IMR-90 (cell line): ENCODE measurements around the gene ERBB4. TPM values are rescaled to one million over a fixed set of nuclear protein-coding genes. Genes with fewer than 3 reads are reported as not detected.

Experiments used
- ATAC-seq: fragments of 200-7000 bp; cut with Tn5 transposase; 2 replicates; pipeline ENCODE4 v1.9.1; 2020; ENCODE audit warnings: low read depth, mild to moderate bottlenecking, moderate library complexity
- BruUV-seq: library from RNA; stranded (reverse); fragments of 400-500 nt; replicated peaks from 2 replicates; lab custom pipeline; 2021; lab: Mats Ljungman, UMichigan
- CTCF ChIA-PET: fragments of 300-600 bp; formaldehyde crosslinking; extraction: SDS; loops from one replicate; lab custom pipeline; 2021; ENCODE audit warnings: antibody characterized with exemption; lab: Yijun Ruan, JAX
- POLR2A ChIA-PET: fragments of 300-600 bp; sonication (Branson Sonifier 250); formaldehyde crosslinking; loops from one replicate; lab custom pipeline; 2022; ENCODE audit warnings: antibody characterized with exemption; ENCODE audit not compliant: unreplicated experiment; lab: Charles Lee
- DNase-seq: peaks from one replicate; pipeline ENCODE4 v3.0.0; 2013
- H2AFZ ChIP-seq: replicated peaks from 2 replicates; pipeline ENCODE3; 2013; ENCODE audit warnings: low read length, mild to moderate bottlenecking; ENCODE audit not compliant: poor library complexity
- H2AK5ac ChIP-seq: 2 replicates; pipeline ENCODE4 v1.6.1; 2013; ENCODE audit warnings: low read depth, low read length, inconsistent platforms
- H2AK9ac ChIP-seq: replicated peaks from 2 replicates; pipeline ENCODE3; 2013; ENCODE audit warnings: mild to moderate bottlenecking, low read depth, low read length, moderate library complexity; ENCODE audit not compliant: poor library complexity
- H2BK120ac ChIP-seq: 2 replicates; pipeline ENCODE4 v1.6.1; 2013; ENCODE audit warnings: low read depth, low read length, inconsistent platforms
- H2BK15ac ChIP-seq: 3 replicates; pipeline ENCODE4 v1.6.1; 2013; ENCODE audit warnings: low read depth, low read length, inconsistent platforms
- H2BK20ac ChIP-seq: 2 replicates; pipeline ENCODE4 v1.6.1; 2013; ENCODE audit warnings: low read depth, mild to moderate bottlenecking, inconsistent platforms, low read length, moderate library complexity
- H2BK5ac ChIP-seq: 2 replicates; pipeline ENCODE4 v1.6.1; 2013; ENCODE audit warnings: mild to moderate bottlenecking, low read depth, low read length, inconsistent platforms; ENCODE audit not compliant: poor library complexity, severe bottlenecking
- H3K14ac ChIP-seq: replicated peaks from 2 replicates; pipeline ENCODE4 v1.6.1; 2013; ENCODE audit warnings: low read depth, low read length, inconsistent platforms
- H3K18ac ChIP-seq: 2 replicates; pipeline ENCODE4 v1.6.1; 2013; ENCODE audit warnings: low read depth, low read length, control low read depth
- H3K23ac ChIP-seq: 2 replicates; pipeline ENCODE4 v1.6.1; 2013; ENCODE audit warnings: low read depth, low read length, inconsistent platforms
- H3K27ac ChIP-seq: 2 replicates; pipeline ENCODE4 v1.5.1; 2013; ENCODE audit warnings: mild to moderate bottlenecking, control low read depth, low read length; ENCODE audit not compliant: insufficient read depth
- H3K27me3 ChIP-seq: 2 replicates; pipeline ENCODE4 v1.6.1; 2013; ENCODE audit warnings: low read length; ENCODE audit not compliant: control insufficient read depth, insufficient read depth
- H3K36me3 ChIP-seq: 2 replicates; pipeline ENCODE4 v1.6.1; 2013; ENCODE audit warnings: low read length, mixed read lengths; ENCODE audit not compliant: control insufficient read depth, insufficient read depth
- H3K4ac ChIP-seq: 2 replicates; pipeline ENCODE4 v1.6.1; 2013; ENCODE audit warnings: low read depth, low read length, inconsistent platforms
- H3K4me1 ChIP-seq: 2 replicates; pipeline ENCODE4 v1.6.1; 2013; ENCODE audit warnings: low read length, mixed read lengths; ENCODE audit not compliant: control insufficient read depth, insufficient read depth
- H3K4me2 ChIP-seq: 2 replicates; pipeline ENCODE4 v1.6.1; 2013; ENCODE audit warnings: low read depth, mild to moderate bottlenecking, control low read depth, low read length, moderate library complexity
- H3K4me3 ChIP-seq: 2 replicates; pipeline ENCODE4 v1.5.1; 2013; ENCODE audit warnings: low read depth, mild to moderate bottlenecking, control low read depth, low read length, moderate library complexity; ENCODE audit not compliant: insufficient read depth
- H3K56ac ChIP-seq: 2 replicates; pipeline ENCODE4 v1.6.1; 2013; ENCODE audit warnings: low read length, inconsistent platforms; ENCODE audit not compliant: insufficient read depth; ENCODE audit errors: extremely low read depth
- H3K79me1 ChIP-seq, 2 experiments: 2 replicates each; pipeline ENCODE4 v1.6.1; 2013; ENCODE audit warnings: low read length in 2 of 2, inconsistent platforms in 1 of 2, low read depth in 1 of 2
- H3K9ac ChIP-seq: 2 replicates; pipeline ENCODE4 v1.6.1; 2013; ENCODE audit warnings: low read depth, low read length, control low read depth
- H3K9me1 ChIP-seq: 2 replicates; pipeline ENCODE4 v1.6.1; 2013; ENCODE audit warnings: low read length, inconsistent platforms; ENCODE audit not compliant: insufficient read depth
- H3K9me3 ChIP-seq: 2 replicates; pipeline ENCODE4 v1.6.1; 2013; ENCODE audit warnings: low read length; ENCODE audit not compliant: control insufficient read depth, insufficient read depth
- H4K20me1 ChIP-seq: 2 replicates; pipeline ENCODE4 v1.6.1; 2013; ENCODE audit warnings: low read length, inconsistent platforms; ENCODE audit not compliant: insufficient read depth
- H4K5ac ChIP-seq: 2 replicates; pipeline ENCODE4 v1.6.1; 2013; ENCODE audit warnings: mild to moderate bottlenecking, low read depth, low read length, control low read depth
- H4K8ac ChIP-seq, 2 experiments: 2 replicates each; pipeline ENCODE4 v1.6.1; 2013; ENCODE audit warnings: low read depth in 2 of 2, low read length in 2 of 2, control low read depth in 1 of 2, inconsistent platforms in 1 of 2
- H4K91ac ChIP-seq: 2 replicates; pipeline ENCODE4 v1.6.1; 2013; ENCODE audit warnings: low read depth, low read length, inconsistent platforms; ENCODE audit not compliant: insufficient read depth
- BHLHE40 ChIP-seq: fragments of 150-350 bp; IDR thresholded peaks from 2 replicates; pipeline ENCODE4 v1.6.1; 2016; ENCODE audit warnings: mild to moderate bottlenecking, low read depth, low read length
- FOS ChIP-seq: fragments of 150-350 bp; IDR thresholded peaks from 2 replicates; pipeline ENCODE4 v1.6.1; 2016; ENCODE audit warnings: low read depth, low read length
- MAZ ChIP-seq: IDR thresholded peaks from 2 replicates; pipeline ENCODE4 v1.6.1; 2012; ENCODE audit warnings: low read depth, mild to moderate bottlenecking, low read length, improper control_type of control experiment, moderate library complexity, borderline replicate concordance
- NFE2L2 ChIP-seq: fragments of 150-350 bp; IDR thresholded peaks from 2 replicates; pipeline ENCODE4 v1.6.1; 2016; ENCODE audit warnings: low read depth, mild to moderate bottlenecking, low read length
- POLR2A ChIP-seq: IDR thresholded peaks from 2 replicates; pipeline ENCODE4 v1.6.1; 2012; ENCODE audit warnings: mild to moderate bottlenecking, low read depth, low read length
- RCOR1 ChIP-seq: IDR thresholded peaks from 2 replicates; pipeline ENCODE4 v1.6.1; 2012; ENCODE audit warnings: mild to moderate bottlenecking, low read length, improper control_type of control experiment; ENCODE audit not compliant: insufficient replicate concordance
- RFX5 ChIP-seq: IDR thresholded peaks from 2 replicates; pipeline ENCODE4 v1.8.0; 2012; ENCODE audit warnings: low read depth, mild to moderate bottlenecking, low read length, moderate library complexity
- USF2 ChIP-seq: fragments of 150-350 bp; IDR thresholded peaks from 2 replicates; pipeline ENCODE4 v1.6.1; 2017; ENCODE audit warnings: mild to moderate bottlenecking, antibody characterized with exemption, low read length, low read depth
- WGBS, 2 experiments: methylation state at CpG; one replicate each; pipeline versions ENCODE4 v1.1.5 to v1.1.7; 2013; ENCODE audit warnings: missing lambda C conversion rate in 2 of 2; ENCODE audit not compliant: insufficient read length in 1 of 2; ENCODE audit errors: extremely low coverage in 2 of 2; 5-methylcytosine and 5-hydroxymethylcytosine counted together
- dilution Hi-C: fragments of 300-500 bp; cut with HindIII; formaldehyde crosslinking; loops from one replicate; pipeline ENCODE4 v1.14.3; 2018; ENCODE audit warnings: low sequenced_read_pairs; ENCODE audit not compliant: unreplicated experiment
- in situ Hi-C: fragments of 300-500 bp; cut with MboI; formaldehyde crosslinking; loops from 3 replicates; pipeline ENCODE4 v1.14.3; 2019; ENCODE audit warnings: low sequenced_read_pairs, inconsistent platforms, mixed read lengths
- intact Hi-C: fragments of 100-400 bp; cut with micrococcal nuclease; formaldehyde crosslinking; loops from 2 replicates; pipeline ENCODE4 v1.10.0; 2022
- polyA plus RNA-seq, 3 experiments: library from polyadenylated mRNA; depleted of rRNA; stranded (reverse); fragments of >200 nt; gene quantifications; 2 replicates each; pipeline ENCODE4 v1.2.3, GENCODE V29; 2012; ENCODE audit warnings: low replicate concordance in 1 of 3
- total RNA-seq: library from RNA; depleted of rRNA; stranded (reverse); fragments of >200 nt; gene quantifications from 2 replicates; pipeline ENCODE4 v1.2.3, GENCODE V29; 2012

ERBB4 gene
- total and polyA plus RNA-seq, 2 of the 4 experiments (the other 2 are of a cell fraction): not detected

DNA sequence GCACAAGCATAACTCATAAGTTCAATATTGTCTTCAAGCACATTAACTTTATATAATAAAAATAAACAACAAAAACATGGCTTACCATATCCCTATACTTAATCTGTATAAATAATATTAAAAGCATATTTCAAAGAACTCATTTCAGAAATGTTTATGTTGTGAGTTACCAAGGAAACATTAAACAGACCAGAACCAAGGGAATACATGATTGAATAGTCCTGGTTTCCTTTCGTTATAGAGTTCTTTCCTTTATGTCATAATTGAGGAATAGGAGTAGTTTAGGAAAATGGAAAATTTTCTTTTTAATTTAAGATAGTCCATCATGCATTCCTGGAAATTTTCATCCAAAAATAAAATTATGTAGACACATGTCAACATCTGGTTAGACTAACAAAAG lies 343.0 kb downstream of the ERBB4 start:
- no peak overlapping the region for H4K8ac ChIP-seq
- H4K91ac ChIP-seq: no peak overlapping the region
- ATAC-seq (no peak), DNase-seq (no peak)
- POLR2A ChIA-PET: no interaction called here
- no peak overlapping the region for H3K56ac ChIP-seq
- CTCF ChIA-PET: no interaction called here
- H2BK20ac ChIP-seq: no peak overlapping the region
- H3K36me3 ChIP-seq: no peaks in the 10 kb centered on the region
- dilution Hi-C loops (no loop called here), in situ Hi-C loops (no loop called here), intact Hi-C loops (no loop called here)
- no peak overlapping the region for H3K9ac ChIP-seq
- H4K20me1 ChIP-seq: no peaks in the 10 kb centered on the region
- no peaks in the 10 kb centered on the region for H3K9me1 ChIP-seq
- no peaks in the 10 kb centered on the region for H3K79me1 ChIP-seq
- no peak overlapping the region for H2AK9ac ChIP-seq
- no peak overlapping the region for H3K4me3 ChIP-seq
- no peak overlapping the region for H2BK120ac ChIP-seq
- H4K5ac ChIP-seq: no peak overlapping the region
- no peak overlapping the region for H3K4me2 ChIP-seq
- no peak overlapping the region for H2AFZ ChIP-seq
- H3K14ac ChIP-seq: no peak overlapping the region
- no peak overlapping the region for H2BK15ac ChIP-seq
- no peaks in the 10 kb centered on the region for H3K9me3 ChIP-seq
- no peak overlapping the region for H3K27ac ChIP-seq
- no peak overlapping the region for H3K4ac ChIP-seq
- no peak overlapping the region for H2BK5ac ChIP-seq
- H3K27me3 ChIP-seq: no peaks in the 10 kb centered on the region
- no peak for TF ChIP-seq FOS
- TF ChIP-seq USF2: no peak
- no peak for TF ChIP-seq NFE2L2
- no peak for TF ChIP-seq RCOR1
- TF ChIP-seq MAZ: no peak
- TF ChIP-seq POLR2A: no peak
- TF ChIP-seq BHLHE40: no peak
- TF ChIP-seq RFX5: no peak
- no CpG with 5 or more reads among the region's 1 CpG for WGBS, 2 experiments
- no peak overlapping the region for H3K23ac ChIP-seq
- no peak overlapping the region for H2AK5ac ChIP-seq
- no peaks in the 10 kb centered on the region for H3K4me1 ChIP-seq
- no peak overlapping the region for H3K18ac ChIP-seq
- BruUV-seq: no TSS peak
